PC-9 (cell line): ENCODE measurements around the gene MLN.

ENCODE experiments used
- CTCF ChIP-seq: fragments of 200-600 bp; sonication (generic); conservative IDR thresholded peaks from 2 replicates; pipeline ENCODE4 v1.6.1; 2017; ENCODE audit warnings: mixed run types, antibody characterized with exemption, mild to moderate bottlenecking, moderate library complexity
- EZH2 ChIP-seq: fragments of 200-600 bp; sonication (generic); IDR thresholded peaks from 2 replicates; pipeline ENCODE4 v1.8.0; 2017; ENCODE audit warnings: antibody characterized with exemption, low read depth

GRCh38 chr6:33781131-33781975 is 22.4 kb downstream of the MLN start:
- TF ChIP-seq CTCF (no peak), EZH2 (no peak)
